HepG2 (cell line): ENCODE data around the gene LHX3. TPM values are rescaled to one million over a fixed set of nuclear protein-coding genes. Genes with fewer than 3 reads are reported as not detected.

ENCODE experiments used
- ATAC-seq: fragments of 200-7000 bp; cut with Tn5 transposase; 3 replicates; pipeline ENCODE4 v1.9.1; 2020; ENCODE audit warnings: mild to moderate bottlenecking, moderate library complexity
- BruUV-seq: library from RNA; stranded (reverse); fragments of 400-500 nt; replicated peaks from 2 replicates; lab custom pipeline; 2021; lab: Mats Ljungman, UMichigan
- CTCF ChIA-PET: fragments of 300-600 bp; formaldehyde crosslinking; extraction: SDS; loops from one replicate; lab custom pipeline; 2021; ENCODE audit warnings: low total read pairs, inconsistent platforms, low intra/inter-chr PET ratio; lab: Yijun Ruan, JAX
- POLR2A ChIA-PET: fragments of 350-600 bp; sonication (Branson Sonifier 250); formaldehyde crosslinking; loops from one replicate; lab custom pipeline; 2020; ENCODE audit warnings: antibody characterized with exemption, inconsistent platforms; lab: Yijun Ruan, JAX
- DNase-seq: peaks from one replicate; pipeline ENCODE4 v3.0.0-alpha.2; 2015; ENCODE audit warnings: low spot score
- FAIRE-seq: peaks from 3 replicates; lab custom pipeline; 2011; peaks lifted over from hg19 to GRCh38; lab: Jason Lieb, UNC
- H2AFZ ChIP-seq: one replicate; pipeline ENCODE4 v1.6.1; 2011; ENCODE audit warnings: low read length, inconsistent platforms
- H3K27ac ChIP-seq: fragments of 300-600 bp; 3 replicates; pipeline ENCODE4 v1.8.0; 2011; ENCODE audit warnings: mixed run types, mild to moderate bottlenecking, mixed read lengths, low read length, inconsistent platforms; ENCODE audit not compliant: insufficient read depth; ENCODE audit errors: extremely low read length
- H3K27me3 ChIP-seq, 2 experiments: fragments of 200-600 bp in 1 of 2; 2 replicates in 1 of 2; 3 replicates in 1 of 2; pipeline versions ENCODE4 v1.6.0 to v1.8.0; 2011; ENCODE audit warnings: low read length in 2 of 2, mild to moderate bottlenecking in 2 of 2, moderate library complexity in 2 of 2, inconsistent platforms in 1 of 2; ENCODE audit not compliant: insufficient read depth in 2 of 2, control insufficient read depth in 1 of 2
- H3K36me3 ChIP-seq, 2 experiments: fragments of 200-600 bp in 1 of 2; replicated peaks in 1 of 2; 2 replicates in 1 of 2; 3 replicates in 1 of 2; pipeline versions ENCODE4 v1.5.1 to v1.8.0; 2011; ENCODE audit warnings: low read length in 2 of 2, inconsistent platforms in 1 of 2; ENCODE audit not compliant: insufficient read depth in 2 of 2, control insufficient read depth in 1 of 2
- H3K4me1 ChIP-seq: 2 replicates; pipeline ENCODE4 v1.5.1; 2012; ENCODE audit warnings: low read length, inconsistent platforms; ENCODE audit not compliant: insufficient read depth
- H3K4me2 ChIP-seq: 2 replicates; pipeline ENCODE4 v1.6.0; 2011; ENCODE audit warnings: low read depth, low read length, inconsistent platforms
- H3K4me3 ChIP-seq, 3 experiments: fragments of 200-600 bp in 1 of 3; sonication (generic), shearing (Covaris generic) in 1 of 3; replicated peaks in 1 of 3; 2 replicates each; pipeline ENCODE4 v1.5.1; 2011 to 2016; ENCODE audit warnings: low read length in 3 of 3, inconsistent platforms in 2 of 3, low read depth in 2 of 3, mild to moderate bottlenecking in 2 of 3, control low read depth in 1 of 3, mixed read lengths in 1 of 3; ENCODE audit not compliant: insufficient read depth in 1 of 3
- H3K79me2 ChIP-seq: one replicate; pipeline ENCODE4 v1.6.1; 2011; ENCODE audit warnings: low read length, inconsistent platforms; ENCODE audit not compliant: insufficient read depth
- H3K9ac ChIP-seq: 2 replicates; pipeline ENCODE4 v1.6.0; 2011; ENCODE audit warnings: mild to moderate bottlenecking, low read depth, low read length, inconsistent platforms; ENCODE audit not compliant: insufficient read depth
- H3K9me3 ChIP-seq: 2 replicates; pipeline ENCODE4 v1.5.1; 2012; ENCODE audit warnings: mild to moderate bottlenecking, low read length
- H4K20me1 ChIP-seq: 2 replicates; pipeline ENCODE4 v1.6.0; 2011; ENCODE audit warnings: inconsistent platforms, mild to moderate bottlenecking, low read length, moderate library complexity; ENCODE audit not compliant: insufficient read depth
- AGO2 ChIP-seq: fragments of 200-400 bp; formaldehyde crosslinking; optimal IDR thresholded peaks from 2 replicates; pipeline ENCODE3; 2017; ENCODE audit warnings: mild to moderate bottlenecking, low read depth, low read length, moderate library complexity
- BORCS8-MEF2B ChIP-seq: sonication (generic); formaldehyde crosslinking; IDR thresholded peaks from 2 replicates; pipeline ENCODE4 v1.8.0; 2022; ENCODE audit warnings: mild to moderate bottlenecking, missing genetic modification reagents
- NAIF1 ChIP-seq: sonication (generic); formaldehyde crosslinking; IDR thresholded peaks from 2 replicates; pipeline ENCODE4 v1.5.0; 2020; ENCODE audit warnings: mild to moderate bottlenecking, missing genetic modification reagents, borderline replicate concordance
- SIN3A ChIP-seq: IDR thresholded peaks from 2 replicates; pipeline ENCODE4 v1.6.1; 2011; ENCODE audit warnings: low read depth, mild to moderate bottlenecking, control low read depth, low read length, borderline replicate concordance
- ZBTB10 ChIP-seq: sonication (generic); formaldehyde crosslinking; IDR thresholded peaks from 2 replicates; pipeline ENCODE4 v1.4.0; 2020; ENCODE audit warnings: missing genetic modification reagents, borderline replicate concordance
- ZNF850 ChIP-seq: sonication (generic); formaldehyde crosslinking; conservative IDR thresholded peaks from 2 replicates; pipeline ENCODE4 v1.9.0; 2021; ENCODE audit warnings: mild to moderate bottlenecking, missing genetic modification reagents
- WGBS: methylation state at CpG from one replicate; pipeline ENCODE4 v1.1.6; 2017; ENCODE audit warnings: low lambda C conversion rate; 5-methylcytosine and 5-hydroxymethylcytosine counted together
- in situ Hi-C: cut with HindIII; loops from 2 replicates; pipeline ENCODE4 v1.10.0; 2017; ENCODE audit warnings: low pct_unique_long_range_greater_than_20kb; ENCODE audit not compliant: extremely low pct_ligation_motif_present
- intact Hi-C: fragments of 100-400 bp; cut with micrococcal nuclease; formaldehyde crosslinking; loops from one replicate; pipeline ENCODE4 v1.10.0; 2022; ENCODE audit not compliant: unreplicated experiment
- polyA plus RNA-seq, 8 experiments: library from polyadenylated mRNA; depleted of rRNA in 3 of 8; stranded (reverse) in 7 of 8; unstranded in 1 of 8; fragments of >200 nt; fragmentation: Illumina TruSeq in 4 of 8; extraction: Trizol in 4 of 8; gene quantifications; 2 replicates each; pipeline versions ENCODE4 v1.2.1 to v1.2.3, GENCODE V29; 2011 to 2016; ENCODE audit warnings: low read depth in 4 of 8, missing spikeins in 1 of 8, mixed read lengths in 1 of 8; ENCODE audit not compliant: insufficient read depth in 1 of 8
- total RNA-seq, 5 experiments: library from RNA; depleted of rRNA; stranded (reverse); fragments of >200 nt; fragmentation: Illumina TruSeq; extraction: Trizol; gene quantifications; 2 replicates each; pipeline ENCODE4 v1.2.3, GENCODE V29; 2016; ENCODE audit warnings: low read depth in 1 of 5

The LHX3 gene
- total and polyA plus RNA-seq, 2 of the 13 experiments (the other 11 are each of a cell fraction or from before 2014, with no cell fraction given): not detected

- H3K79me2 ChIP-seq: peaks cover 8% of the 10 kb centered on the region
- CTCF ChIA-PET: no interaction called here
- in situ Hi-C loops (no loop called here), intact Hi-C loops (no loop called here)
- no peaks in the 10 kb centered on the region for H3K9me3 ChIP-seq
- H4K20me1 ChIP-seq: peaks cover 13% of the 10 kb centered on the region; the same call in 1 of the 2 replicates
- no TSS peak for BruUV-seq
- peaks cover 48 to 86% of the 10 kb centered on the region in 2 experiments for H3K36me3 ChIP-seq
- WGBS: 98% methylated on average over 14 of the region's 15 CpGs
- TF ChIP-seq BORCS8-MEF2B (CRISPR knock-in tag) (no peak), AGO2 (peak; percentile 11), SIN3A (no peak), ZNF850 (CRISPR knock-in tag) (no peak), NAIF1 (CRISPR knock-in tag) (no peak), ZBTB10 (CRISPR knock-in tag) (no peak)
- H3K4me1 ChIP-seq: no peaks in the 10 kb centered on the region
- no peak overlapping the region for H3K4me2 ChIP-seq
- no peak overlapping the region for H3K4me3 ChIP-seq
- FAIRE-seq (no peak), DNase-seq (no peak), ATAC-seq (no peak)
- H3K27me3 ChIP-seq: no peaks in the 10 kb centered on the region
- no peak overlapping the region for H2AFZ ChIP-seq
- H3K27ac ChIP-seq: no peak overlapping the region
- H3K9ac ChIP-seq: no peak overlapping the region
- POLR2A ChIA-PET: no interaction called here
These were observed 13.7 kb upstream of the LHX3 start for GRCh38 chr9:136218673-136219072.
